GM12801 (cell line): ENCODE measurements around the gene REXO5.

Source experiments
- TF ChIP-seq, protein P1 (sequence below): IDR thresholded peaks from one replicate; pipeline ENCODE4 v1.5.1; 2011; ENCODE audit warnings: control low read depth; ENCODE audit not compliant: insufficient read length; ENCODE audit errors: extremely low read depth

The REXO5 gene

GRCh38 chr16:20782470-20782869, 23.9 kb upstream of the REXO5 start:
- TF ChIP-seq, protein P1, sequence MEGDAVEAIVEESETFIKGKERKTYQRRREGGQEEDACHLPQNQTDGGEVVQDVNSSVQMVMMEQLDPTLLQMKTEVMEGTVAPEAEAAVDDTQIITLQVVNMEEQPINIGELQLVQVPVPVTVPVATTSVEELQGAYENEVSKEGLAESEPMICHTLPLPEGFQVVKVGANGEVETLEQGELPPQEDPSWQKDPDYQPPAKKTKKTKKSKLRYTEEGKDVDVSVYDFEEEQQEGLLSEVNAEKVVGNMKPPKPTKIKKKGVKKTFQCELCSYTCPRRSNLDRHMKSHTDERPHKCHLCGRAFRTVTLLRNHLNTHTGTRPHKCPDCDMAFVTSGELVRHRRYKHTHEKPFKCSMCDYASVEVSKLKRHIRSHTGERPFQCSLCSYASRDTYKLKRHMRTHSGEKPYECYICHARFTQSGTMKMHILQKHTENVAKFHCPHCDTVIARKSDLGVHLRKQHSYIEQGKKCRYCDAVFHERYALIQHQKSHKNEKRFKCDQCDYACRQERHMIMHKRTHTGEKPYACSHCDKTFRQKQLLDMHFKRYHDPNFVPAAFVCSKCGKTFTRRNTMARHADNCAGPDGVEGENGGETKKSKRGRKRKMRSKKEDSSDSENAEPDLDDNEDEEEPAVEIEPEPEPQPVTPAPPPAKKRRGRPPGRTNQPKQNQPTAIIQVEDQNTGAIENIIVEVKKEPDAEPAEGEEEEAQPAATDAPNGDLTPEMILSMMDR = no peak

DNA sequence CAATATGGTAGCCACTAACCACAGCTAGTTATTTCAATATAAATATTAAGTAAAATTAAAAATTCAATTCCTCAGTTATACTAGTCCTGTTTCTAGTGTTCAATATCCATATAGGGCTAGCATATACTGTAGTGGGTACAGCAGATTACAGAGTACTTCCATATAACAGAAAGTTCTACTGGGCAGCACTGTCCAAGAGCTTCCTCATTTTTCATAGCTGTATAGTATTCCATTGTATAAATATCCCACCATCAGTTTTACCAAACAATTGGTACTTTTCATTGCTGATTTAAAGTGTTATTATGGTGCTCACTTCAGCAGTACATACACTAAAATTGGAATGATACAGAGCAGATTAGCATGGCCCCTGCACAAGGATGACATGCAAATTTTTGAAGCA, 22.1 kb upstream of the REXO5 start:
- TF ChIP-seq, protein P1 = no peak

- TF ChIP-seq, protein P1 = no peak
These were observed 17.2 kb upstream of the REXO5 start for GRCh38 chr16:20789130-20789529.

- TF ChIP-seq, protein P1 = no peak
These were observed 14.3 kb upstream of the REXO5 start for GRCh38 chr16:20791923-20792612.

GRCh38 chr16:20798364-20798763, 8.0 kb upstream of the REXO5 start:
- TF ChIP-seq, protein P1 = no peak

DNA sequence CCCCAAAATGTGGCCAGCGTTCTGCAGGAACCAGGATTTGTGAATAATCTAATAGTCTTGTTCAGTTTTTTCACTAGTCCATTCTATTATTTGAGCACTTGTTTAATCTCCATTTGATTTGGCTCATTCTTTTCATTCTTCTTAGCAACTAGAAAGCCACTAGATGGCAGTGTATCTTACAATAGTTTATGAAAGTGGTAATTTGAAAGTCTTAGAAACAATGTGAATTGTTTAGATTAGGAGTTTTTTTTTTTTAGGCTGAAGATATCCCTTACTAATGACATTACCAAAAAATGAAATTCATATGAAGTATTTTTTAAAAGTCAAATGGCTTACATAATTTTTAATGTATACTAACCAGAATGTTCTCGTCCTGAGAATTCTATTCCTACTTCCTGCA, 6.7 kb upstream of the REXO5 start:
- TF ChIP-seq, protein P1 = no peak

- TF ChIP-seq, protein P1 = no peak
These were observed 5.0 kb upstream of the REXO5 start for GRCh38 chr16:20801278-20801677.
